Activated CD4-positive, alpha-beta T cell treated with anti-CD3 and anti-CD28 coated beads, Interleukin-2, amount 50 U/mL, for 4 hours (primary cell): Measurements from ENCODE around the gene ATP1A2.
"Not testable (repeated sequence)": the region's sequence is repeated elsewhere in the genome, so short reads cannot be mapped to it uniquely, and the experiment has no call there.

ENCODE experiments used
- DNase-seq, 2 experiments: peaks; one replicate each; pipeline ENCODE4 v3.0.0-alpha.2; 2020

ATP1A2 gene

DNA sequence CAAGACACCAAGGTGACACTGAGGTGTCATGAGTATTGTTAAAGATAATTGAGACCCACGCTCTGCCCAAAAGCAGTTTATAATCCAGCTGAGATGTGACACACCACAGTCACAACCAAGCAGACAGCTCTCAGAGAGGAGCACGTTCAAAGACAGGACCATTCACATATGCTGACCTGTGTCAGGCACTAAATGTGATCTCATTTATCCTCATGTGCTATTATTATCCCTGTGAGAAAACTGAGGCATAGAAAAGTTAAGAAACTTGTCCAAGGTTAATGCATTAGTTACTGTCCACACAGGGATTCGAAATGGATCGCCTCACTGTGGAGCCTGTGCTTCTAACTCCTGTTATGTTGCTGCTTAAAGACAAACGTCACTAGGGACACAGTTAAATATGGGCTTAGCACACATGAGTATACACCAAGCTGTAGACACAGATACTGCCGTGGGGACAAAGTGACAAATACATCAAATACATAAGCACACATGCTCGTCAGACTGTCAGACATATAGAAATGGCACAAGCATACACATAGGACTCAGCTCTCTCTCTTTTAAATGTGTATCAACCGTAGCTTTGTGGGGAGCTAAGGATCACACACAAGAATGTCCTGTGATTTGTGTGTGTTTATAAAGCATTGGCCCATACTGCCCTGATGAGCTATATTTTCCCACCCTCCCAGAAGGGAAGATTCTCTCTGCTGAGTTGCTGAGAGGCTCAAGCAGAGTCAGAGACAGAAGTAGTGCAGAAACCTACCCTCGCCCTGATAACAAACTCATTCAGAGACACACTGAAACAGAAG lies 13.6 kb upstream of the ATP1A2 start:
- DNase-seq: no peak

DNA sequence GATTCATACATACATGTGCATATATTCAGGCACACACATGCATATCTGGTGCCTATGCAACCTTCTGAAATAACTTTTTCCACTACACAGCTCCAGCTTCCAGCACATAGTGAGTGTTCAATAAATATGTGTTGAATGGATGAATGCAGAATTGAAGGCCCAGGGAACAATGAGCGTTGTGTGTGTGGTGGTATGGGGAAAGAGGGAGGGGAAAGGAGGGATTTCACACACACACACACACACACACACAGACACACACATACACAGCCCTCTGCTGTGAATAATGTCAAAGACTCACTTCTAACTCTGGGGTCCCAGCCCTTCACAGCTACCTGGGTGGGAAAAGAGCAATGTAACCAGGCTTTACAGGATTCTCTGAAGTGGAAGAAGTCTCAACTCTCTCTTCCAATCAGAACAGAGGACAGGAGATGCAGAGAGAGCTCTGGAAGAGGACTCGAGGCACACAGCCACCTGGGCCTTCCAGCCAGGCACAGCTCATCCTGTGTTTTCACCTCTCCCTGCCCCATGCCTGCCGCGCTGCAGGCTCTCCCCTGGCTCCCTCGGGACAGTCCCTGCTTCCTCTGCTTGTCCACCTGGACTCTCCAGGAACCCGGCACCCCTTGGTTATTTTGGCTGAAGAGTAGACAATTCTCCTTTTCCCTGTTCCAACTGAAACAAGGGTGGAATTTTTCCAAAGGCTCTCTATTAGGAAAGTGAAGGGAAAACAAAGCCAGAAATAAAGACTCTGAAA lies 11.7 kb upstream of the ATP1A2 start:
- DNase-seq: no peak

DNA sequence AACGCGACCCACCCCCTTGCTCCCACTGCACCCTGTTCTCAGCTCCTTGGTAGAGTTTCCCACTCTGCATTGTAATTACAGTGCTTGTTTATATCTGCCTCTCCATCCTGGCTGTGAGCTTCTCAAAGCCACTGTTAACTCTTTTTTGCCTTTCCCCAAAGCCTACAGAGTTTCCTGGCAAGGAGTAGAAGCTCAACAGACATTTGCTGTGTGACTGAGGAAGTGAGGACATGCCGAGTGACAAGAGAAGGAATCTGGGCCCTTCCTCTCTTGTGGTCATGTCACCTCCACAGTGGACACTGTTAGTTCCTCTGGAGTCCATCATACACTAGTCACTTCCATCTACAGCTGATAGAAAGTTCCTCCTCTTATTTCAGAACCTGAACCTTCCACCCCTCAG lies 11.1 kb upstream of the ATP1A2 start:
- DNase-seq: no peak

DNA sequence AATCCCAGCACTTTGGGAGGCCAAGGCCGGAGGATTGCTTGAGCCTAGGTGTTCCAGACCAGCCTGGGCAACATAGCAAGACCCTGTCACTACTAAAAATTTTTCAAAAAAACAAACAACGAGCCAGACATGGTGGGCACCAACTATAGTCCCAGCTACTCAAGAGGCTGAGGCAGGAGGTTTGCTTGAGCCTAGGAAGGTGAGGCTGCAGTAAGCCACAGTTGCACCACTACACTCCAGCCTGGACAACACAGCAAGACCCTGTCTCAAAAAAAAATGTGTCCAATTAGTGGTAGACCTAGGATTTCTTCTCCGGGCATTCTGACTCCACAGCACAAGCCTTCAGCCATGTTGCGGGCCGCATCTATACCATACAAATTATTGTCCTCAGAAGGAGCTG lies 10.4 kb upstream of the ATP1A2 start:
- DNase-seq: no peak

DNA sequence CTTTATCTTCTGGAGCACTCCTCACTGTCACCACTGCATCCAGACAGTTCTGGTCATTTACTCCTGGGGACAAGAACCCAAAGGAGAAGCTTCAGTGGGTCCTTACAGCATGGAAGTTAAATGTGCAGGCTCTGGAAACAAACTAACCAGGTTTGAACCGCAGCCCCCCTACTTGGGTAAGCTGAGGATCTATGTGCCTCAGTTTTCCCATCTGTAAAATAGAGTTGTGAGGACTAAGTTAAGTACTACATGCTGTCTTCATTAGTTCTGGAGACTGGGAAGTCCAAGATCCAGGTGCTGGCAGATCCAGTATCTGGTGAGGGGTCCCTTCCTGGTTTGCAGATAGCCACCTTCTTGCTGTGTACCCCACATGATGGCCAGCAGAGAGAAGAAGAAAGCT lies 8.0 kb upstream of the ATP1A2 start:
- no peak for DNase-seq

DNA sequence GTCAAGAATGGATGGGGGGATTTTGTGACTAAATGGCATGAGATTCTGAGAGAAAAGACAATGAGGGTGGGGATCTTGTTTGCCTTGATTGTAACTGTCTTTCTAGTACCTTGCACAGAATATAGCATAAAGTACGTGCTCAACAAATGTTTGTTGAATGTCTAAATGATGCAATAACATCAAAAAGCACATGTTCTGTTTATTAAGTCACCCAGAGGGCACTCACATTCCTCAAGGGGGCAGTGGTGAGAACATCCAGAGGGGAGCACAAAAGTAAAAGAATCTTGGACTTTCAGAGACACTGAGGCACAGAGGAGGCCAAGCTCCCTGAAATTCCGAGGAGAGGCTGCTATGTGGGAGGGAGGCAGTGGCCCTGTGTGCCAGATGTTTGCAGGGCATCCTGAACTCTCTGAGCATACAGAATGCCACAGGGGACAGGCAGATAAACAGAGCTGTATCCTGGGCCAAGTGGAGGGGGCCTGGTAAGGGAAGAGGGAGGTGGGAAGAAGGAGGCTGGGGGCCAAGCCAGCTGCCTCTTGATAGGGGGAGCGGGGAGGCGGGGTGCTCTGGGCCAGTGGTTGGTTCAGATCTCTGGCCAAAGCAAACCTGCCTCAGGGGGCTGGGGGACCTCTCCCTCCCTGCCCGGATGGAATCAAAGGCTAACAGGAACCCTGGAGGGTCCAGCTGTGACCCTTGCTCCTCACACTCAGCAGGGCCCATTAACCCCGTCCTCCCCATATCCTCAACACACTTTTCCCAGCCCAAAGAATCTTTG lies 6.5 kb upstream of the ATP1A2 start:
- DNase-seq: peak; percentile 21 to 22

DNA sequence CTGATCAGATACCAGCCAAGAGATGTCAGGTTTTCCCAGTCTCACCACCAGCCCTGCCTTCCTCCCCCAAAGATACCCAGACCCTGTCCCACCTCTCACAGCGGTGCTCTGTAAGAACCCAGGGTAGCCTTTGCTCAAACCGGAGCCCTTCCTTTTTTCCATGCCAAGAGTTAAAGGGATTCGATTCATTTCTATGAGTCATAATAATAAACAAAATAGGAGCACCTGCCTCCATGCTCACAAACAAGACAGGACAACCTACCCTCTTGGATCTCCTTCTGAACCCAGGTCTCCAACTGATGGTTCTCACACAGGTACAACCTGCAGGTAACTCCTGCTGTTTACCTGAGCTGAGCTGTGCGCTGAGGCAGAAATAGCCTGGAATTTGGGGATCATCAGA lies 5.9 kb upstream of the ATP1A2 start:
- DNase-seq: no peak

DNA sequence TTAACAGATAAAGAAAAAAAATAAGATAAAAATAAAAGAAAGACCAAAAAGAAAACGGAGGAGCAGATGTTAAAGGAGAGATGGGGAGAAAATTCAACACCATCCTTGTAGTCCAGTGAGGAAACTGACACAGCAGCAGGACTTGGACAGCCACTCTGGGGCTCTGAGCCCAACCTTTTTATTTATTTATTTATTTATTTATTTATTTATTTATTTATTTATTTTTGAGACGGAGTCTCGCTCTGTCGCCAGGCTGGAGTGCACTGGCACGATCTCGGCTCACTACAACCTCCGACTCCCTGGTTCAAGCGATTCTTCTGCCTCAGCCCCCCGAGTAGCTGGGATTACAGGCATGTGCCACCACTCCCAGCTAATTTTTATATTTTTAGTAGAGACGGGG lies 4.1 kb upstream of the ATP1A2 start:
- not testable (repeated sequence) for DNase-seq

DNA sequence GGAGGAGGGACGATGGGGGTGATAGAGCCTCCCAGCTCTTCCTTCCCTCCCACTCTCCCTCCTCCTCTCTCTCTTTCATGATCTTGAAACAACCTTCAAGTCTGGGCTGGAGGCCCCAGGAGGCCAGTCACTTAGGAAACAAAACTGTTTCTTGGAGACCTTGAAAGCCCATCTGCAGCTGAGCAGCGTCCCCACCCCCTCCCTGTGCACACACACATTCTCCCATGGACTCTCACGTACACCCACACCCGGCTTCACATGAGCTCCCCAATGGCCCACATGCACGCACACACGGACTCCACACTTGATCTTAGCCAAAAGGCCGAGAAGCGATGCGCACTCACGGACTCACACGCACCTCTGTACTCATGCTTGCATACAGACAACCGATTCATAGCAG lies 3.2 kb upstream of the ATP1A2 start:
- no peak for DNase-seq

DNA sequence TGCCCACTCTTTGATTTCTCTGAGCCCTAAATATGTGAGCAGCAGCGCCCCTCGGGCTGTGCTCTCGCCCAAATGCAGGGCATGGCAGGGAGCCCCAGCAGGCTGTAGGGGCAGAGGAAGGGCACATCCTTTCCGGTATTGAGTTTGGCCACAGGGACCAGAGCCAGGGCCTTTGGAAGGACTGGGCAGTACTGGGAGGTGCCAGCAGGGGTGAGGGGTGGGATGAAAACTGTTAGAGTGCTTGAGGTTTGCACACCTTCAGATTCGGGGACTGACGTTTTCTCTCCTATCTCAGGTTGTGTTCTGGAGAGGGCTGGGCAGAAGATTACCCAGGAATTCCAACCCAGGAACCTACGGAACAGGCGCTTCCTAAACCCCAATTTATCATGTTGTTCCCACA lies 2.2 kb upstream of the ATP1A2 start:
- no peak for DNase-seq

DNA sequence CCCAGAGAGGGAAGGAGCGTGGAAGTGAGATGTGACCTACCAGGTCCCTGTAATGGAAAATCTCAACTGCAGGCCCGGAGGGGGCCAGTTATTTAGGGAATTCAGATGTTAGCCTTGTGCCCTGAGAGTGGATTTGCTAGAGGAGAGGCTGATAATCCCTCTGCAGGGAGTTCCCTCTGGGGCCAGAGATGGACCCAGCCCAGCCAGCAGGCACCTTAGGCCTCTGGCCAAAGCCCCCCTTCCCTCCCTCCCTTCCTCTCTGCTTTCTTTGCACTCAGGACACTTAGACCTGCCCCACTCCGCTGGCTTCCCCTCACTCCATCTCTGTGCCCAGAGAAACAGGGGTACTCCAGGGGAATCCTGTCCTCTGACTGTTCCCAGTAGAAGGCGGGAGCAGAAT lies 1.5 kb upstream of the ATP1A2 start:
- DNase-seq: no peak

DNA sequence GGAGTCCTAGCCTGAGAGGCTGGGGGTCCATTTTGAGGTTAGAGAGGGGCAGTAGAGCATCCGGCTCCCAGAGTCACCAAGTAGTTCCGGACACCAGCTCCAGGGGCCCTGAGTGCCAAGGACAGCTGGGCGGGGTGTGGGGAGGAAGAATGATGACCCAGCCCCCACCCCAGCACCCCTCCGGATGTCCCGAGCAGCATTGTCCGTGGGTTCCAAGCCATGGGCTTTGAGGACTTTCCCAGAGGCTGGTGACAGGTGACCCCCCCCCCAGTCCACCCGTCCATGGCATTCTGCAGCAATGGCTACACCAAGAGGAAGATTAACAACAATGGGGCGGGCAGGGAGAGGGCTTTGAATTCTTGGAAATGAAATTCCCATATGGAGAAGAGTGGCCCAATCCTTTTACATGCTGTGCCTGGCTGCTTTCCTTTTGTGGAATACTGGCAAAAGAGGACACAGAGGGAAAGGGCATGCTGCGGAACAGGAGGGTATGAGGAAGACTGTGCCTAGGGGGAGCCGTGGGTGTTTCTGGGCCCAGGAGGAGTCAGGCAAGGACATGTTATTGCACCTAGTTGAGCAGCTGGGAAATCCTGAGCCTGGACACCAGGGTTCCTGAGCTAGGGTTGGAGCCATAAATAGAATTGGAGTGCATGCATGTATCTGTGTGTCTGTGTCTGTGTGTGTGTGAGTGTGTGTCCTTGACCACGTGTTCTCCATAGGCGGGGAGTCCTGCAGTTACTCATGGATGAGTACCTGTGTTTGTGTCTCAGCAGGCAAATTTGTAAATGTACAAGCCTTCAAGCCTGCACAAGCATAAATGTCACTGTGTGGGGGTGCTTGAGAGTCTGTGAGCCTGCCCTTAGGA lies 956 bp downstream of the ATP1A2 start:
- no peak for DNase-seq

DNA sequence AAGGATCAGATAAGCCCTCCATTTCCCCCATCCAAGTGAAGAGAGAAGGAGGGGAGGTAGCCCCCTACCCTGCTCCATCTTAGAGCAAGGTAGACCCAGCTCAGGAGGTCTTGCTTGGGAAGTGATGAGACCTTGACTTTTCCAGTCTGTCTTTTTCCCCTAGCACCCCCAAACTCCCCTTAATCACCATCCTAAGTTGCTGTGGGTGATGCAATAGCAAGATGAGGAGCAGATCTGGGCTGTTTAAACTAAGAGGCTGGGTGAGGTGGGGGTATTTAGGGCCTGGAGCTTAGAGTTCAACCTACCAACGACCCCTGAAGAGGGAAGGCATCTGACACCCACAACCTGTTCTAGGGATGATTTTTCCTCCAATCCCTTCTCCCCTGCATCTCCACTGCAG lies 1.7 kb downstream of the ATP1A2 start:
- no peak for DNase-seq

DNA sequence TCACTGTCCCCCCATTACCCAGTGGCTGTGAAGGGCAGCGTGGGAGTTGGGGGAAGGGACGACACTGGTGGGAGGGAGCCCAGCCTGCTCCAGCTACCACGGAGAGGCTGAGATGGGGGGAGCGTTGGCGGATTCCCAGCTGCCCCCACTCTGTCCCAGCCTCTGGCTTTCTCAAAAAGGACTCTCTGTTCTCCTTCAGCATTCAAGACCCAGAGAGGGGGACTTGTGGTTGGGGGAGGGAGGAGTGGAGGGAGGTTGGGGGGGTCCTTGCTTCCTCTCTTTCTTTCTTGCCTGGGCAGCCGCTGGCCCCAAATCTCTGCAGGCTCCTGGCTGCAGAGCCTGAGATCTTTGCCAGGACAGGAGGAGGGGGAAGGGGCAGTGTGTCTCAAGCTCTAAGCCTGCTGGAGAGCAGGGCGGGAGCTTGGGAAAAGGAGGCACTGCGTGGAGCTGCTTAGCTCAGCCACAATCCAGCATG lies 2.2 kb downstream of the ATP1A2 start:
- no peak for DNase-seq

DNA sequence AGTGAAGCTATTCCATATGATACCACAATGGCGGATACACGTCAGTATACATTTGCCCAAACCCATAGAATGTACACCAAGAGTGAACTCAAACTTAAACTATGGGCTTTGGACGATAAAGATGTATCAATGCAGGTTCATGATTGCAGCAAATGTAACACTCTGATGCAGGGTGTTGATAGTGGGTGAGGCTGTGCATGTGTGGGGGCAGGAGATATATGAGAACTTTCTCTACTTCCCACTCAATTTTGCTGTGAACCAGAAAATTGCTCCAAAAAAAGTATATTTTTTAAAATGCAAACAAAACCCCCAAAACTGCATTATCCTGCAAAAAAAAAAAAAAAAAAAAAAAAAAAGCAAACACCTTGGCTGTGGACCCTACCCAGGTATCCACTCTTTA lies 3.4 kb downstream of the ATP1A2 start:
- no peak for DNase-seq

DNA sequence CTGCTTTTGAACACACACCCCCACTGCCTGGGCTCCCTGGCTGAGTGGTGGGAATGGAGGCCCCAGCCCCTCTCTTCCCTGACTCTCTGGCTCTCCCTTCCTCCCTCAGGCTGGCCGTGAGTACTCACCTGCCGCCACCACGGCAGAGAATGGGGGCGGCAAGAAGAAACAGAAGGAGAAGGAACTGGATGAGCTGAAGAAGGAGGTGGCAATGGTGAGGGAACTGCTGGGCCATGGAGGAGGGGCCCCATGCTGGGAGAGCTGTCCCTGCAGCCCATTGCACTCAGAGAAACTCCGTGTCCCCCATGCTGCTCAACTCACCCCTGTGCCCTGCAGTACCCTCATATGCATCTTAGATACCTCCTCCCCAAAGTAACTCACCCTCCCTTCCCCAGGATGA lies 5.2 kb downstream of the ATP1A2 start:
- DNase-seq: no peak

DNA sequence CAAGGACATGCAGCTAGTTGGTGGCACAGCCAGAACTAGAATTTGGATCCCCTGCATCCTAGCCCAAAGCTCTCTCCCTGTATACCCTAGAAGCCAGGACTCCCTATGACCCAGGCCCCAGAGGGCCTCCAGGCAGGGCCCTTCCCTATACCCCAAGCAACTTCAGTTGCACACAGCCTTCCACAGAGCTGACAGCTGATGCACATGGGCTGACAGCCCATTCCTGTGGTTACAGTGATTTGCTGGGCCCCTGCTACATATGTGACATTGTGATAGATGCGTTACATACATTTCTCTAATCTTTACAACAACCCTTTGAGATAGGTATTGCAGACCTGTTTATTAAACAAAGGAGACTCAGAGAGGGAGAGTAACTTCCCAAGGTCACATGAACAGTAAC lies 5.8 kb downstream of the ATP1A2 start:
- no peak for DNase-seq

DNA sequence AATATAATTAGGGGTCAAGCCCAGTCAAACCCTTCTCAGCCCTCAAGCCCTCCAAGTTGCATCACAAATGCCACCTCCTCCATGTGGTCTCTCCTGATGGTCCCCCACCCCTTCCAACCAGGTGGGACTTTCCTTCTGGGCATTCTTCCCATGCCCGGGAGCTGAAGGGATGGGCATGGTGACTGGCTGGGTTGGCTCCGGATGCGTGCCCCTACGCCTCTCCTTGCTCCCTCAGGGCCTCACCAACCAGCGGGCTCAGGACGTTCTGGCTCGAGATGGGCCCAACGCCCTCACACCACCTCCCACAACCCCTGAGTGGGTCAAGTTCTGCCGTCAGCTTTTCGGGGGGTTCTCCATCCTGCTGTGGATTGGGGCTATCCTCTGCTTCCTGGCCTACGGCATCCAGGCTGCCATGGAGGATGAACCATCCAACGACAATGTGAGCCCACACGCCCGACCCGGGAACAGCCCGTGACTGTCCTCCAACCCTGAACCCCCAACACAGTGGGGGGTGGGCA lies 7.5 kb downstream of the ATP1A2 start:
- no peak for DNase-seq

DNA sequence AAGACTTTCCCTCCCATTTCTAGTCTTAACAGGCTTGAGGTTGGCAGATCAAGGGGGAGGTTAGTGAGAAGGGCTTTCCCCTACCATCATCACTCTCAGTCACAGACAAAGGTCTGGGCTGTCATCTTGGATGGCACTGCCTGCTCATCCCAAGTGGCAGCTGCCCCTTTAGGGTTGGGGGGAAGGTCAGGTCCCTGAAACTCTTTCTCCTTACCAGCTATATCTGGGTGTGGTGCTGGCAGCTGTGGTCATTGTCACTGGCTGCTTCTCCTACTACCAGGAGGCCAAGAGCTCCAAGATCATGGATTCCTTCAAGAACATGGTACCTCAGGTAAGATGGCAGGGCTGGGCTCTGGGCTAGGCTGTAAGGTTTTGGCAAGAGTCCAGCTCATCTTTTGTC lies 8.2 kb downstream of the ATP1A2 start:
- DNase-seq: no peak

DNA sequence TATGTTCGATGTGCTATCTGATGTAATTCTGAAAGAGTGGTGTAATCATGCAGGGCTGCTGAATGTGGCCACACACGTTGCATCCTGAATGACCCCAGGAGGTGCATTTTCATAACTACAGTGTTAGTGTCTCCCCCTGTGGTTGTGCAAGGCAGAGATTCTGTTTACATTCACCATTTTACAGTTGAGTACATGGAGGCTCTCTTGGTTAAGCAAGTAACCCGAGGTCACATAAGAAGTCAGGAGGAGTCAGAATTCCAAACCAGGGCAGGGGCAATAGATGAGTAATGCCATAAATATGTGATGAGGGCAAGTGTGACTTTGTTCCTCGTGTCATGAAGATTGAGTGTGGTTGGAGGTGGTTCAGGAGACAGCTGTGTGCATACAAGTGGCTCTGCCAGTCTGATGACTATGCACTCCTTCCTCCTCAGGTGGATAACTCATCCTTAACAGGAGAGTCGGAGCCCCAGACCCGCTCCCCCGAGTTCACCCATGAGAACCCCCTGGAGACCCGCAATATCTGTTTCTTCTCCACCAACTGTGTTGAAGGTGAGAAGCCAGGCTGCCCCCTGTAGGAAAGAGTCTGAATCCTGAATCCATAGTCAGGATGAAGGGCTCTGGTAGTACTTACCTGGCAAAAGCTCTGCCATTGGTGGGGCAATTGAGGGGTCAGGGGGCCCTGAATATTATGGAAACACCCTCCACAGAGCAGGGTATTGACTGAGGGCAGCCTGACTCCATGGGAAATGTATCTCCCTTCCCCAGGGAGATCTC lies 9.3 kb downstream of the ATP1A2 start:
- no peak for DNase-seq

DNA sequence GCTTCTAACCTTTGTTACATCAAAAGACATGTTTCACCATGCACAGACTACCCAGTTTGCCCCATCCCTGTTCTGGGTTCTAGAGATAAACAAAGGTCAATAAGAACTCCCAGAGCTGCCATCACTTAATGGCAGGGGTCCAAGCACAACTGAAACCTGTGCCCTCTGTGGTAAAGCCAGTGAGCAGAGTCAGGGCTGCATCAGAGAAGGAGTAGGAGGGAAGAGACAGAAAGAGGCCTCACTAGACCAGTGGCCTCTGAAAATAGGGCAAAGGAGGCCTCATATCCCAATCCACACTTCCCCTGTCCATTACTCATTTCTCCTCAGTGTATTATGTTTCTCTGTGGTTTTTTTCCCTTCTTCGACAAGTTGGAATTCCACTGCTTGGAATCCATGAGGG lies 10.2 kb downstream of the ATP1A2 start:
- no peak for DNase-seq

DNA sequence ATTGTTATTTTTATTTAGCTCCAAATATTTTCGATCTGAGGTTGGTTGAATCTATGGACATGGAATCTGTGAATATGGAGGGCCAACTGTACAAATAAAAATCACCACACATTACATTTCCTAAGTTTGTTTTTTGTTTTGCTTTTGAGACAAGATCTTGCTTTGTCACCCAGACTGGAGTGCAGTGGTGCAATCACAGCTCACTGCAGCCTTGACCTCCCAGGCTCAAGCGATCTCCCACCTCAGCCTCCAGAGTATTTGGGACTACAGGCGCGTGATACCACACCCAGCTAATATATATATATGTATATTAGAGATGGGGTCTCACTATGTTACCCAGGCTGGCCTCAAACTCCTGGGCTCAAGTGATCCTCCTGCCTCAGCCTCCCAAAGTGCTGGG lies 10.8 kb downstream of the ATP1A2 start:
- not testable (repeated sequence) for DNase-seq
